ENCODE data around the gene CPED1.

CPED1 gene

GRCh38 chr7:121083138-121083789, 94.8 kb downstream of the CPED1 start:
- H3K36me3 Mint-ChIP-seq: no peaks in the 10 kb centered on the region

DNA sequence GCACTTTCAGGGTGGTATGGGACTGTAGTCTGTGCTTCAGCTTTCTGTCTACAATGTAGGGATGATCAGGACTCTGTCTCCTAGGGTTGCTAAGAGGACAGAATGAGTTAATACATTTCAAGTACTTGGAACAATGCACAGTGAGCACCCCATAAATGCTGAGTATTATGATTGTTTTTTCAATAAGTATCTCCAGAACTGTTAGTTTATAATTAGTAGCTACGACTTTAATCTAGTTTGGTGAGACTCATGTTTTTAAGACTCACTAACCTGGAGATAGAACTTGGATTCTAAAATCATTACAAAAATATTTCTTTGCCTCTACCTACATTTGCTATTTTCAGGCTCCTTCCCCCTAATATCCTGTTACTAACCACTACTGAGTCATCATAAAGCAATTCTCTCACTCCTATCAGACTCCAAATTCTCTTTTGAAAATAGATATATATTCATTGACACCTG, 95.3 kb downstream of the CPED1 start:
- Mint-ChIP-seq H3K27ac (no peak overlapping the region), H3K4me1 (peaks cover 28% of the 10 kb centered on the region), H3K36me3 (no peaks in the 10 kb centered on the region), H3K4me3 (no peak overlapping the region), H3K27me3 (no peaks in the 10 kb centered on the region), H3K9me3 (no peaks in the 10 kb centered on the region)
- no peak for ATAC-seq

More at GRCh38 chr7:121083138-121083789, 94.8 kb downstream of the CPED1 start:
- H3K9me3 Mint-ChIP-seq: no peaks in the 10 kb centered on the region
- H3K4me3 Mint-ChIP-seq: no peak overlapping the region
- H3K4me1 Mint-ChIP-seq: peaks cover 28% of the 10 kb centered on the region
- H3K27me3 Mint-ChIP-seq: no peaks in the 10 kb centered on the region
- no peak for ATAC-seq
- H3K27ac Mint-ChIP-seq: no peak overlapping the region

- H3K4me1 Mint-ChIP-seq: peaks cover 28% of the 10 kb centered on the region
- no peak for ATAC-seq
- no peaks in the 10 kb centered on the region for H3K27me3 Mint-ChIP-seq
- H3K4me3 Mint-ChIP-seq: no peak overlapping the region
- H3K27ac Mint-ChIP-seq: no peak overlapping the region
- no peaks in the 10 kb centered on the region for H3K36me3 Mint-ChIP-seq
- H3K9me3 Mint-ChIP-seq: no peaks in the 10 kb centered on the region
These were observed 95.7 kb downstream of the CPED1 start for GRCh38 chr7:121084256-121084655.

DNA sequence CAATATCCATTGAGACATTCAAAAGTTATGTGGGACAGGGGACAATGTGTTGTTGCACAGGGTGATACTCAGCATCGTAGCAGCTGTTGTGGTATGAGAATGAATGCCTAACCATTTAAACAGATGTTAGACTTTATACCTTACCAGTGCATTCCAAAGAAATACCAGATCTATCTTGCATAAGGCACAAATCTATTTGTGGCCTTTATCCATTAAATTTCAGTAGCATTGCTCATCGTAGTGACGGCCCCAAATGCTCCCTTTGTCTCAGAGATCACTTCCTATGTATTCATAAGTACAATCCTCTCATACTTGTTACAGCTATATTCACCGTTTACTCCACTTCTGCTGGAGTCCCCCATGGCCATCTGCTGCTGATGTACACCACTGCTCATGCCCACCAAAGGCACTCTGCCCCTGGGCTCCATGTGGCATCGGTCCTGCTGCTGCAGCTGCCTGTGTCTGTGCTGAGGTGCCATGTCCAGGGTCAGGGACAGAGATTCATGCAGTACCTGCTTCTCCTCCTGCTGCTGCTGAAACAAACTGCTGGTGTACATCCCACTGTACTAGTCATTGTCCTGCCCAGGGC, 96.3 kb downstream of the CPED1 start:
- peak overlapping the region; percentile 26 for H3K27ac Mint-ChIP-seq
- H3K4me1 Mint-ChIP-seq: peaks cover 28% of the 10 kb centered on the region
- H3K9me3 Mint-ChIP-seq: no peaks in the 10 kb centered on the region
- no peaks in the 10 kb centered on the region for H3K36me3 Mint-ChIP-seq
- no peaks in the 10 kb centered on the region for H3K27me3 Mint-ChIP-seq
- no peak overlapping the region for H3K4me3 Mint-ChIP-seq
- ATAC-seq: no peak

DNA sequence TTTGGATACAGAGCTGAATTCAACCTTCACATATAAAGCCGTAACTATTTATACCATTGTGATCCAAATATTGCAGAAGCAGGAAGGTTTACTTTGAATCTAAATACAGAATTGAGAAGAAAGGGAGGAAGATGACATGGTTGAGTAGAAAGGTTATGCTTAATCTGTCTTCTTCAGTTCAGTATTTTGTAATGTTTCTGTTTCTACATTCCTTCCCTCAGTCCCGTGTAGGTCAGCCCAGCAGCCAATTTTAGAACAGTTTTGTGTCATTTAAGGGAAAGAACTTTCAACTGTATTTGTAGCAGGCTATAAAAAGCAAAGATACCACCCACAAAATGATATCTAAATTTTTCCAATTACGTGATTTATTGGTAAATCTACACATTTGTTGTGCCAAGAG, 97.4 kb downstream of the CPED1 start:
- H3K36me3 Mint-ChIP-seq: no peaks in the 10 kb centered on the region
- no peaks in the 10 kb centered on the region for H3K9me3 Mint-ChIP-seq

DNA sequence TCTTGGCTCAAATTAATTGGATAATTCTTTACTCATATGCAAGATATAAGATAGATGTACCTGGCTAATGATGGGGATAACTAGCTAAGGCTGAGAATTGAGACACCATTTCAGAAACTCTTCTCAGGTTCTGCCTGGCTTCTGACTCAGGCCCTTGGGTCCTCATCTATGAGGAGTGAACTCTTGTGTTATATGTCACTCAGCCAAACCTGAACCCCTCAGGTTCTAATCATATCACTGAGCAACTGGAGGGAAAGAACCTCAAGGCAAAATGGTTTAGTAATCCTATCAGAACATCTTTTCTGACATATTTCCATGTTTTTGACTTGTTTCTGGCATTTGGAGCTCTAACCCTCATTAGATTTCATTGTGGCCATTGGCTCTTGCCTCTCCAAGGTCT, 100.4 kb downstream of the CPED1 start:
- no peaks in the 10 kb centered on the region for H3K9me3 Mint-ChIP-seq
- no peak overlapping the region for H3K27ac Mint-ChIP-seq
- ATAC-seq: no peak
- H3K27me3 Mint-ChIP-seq: no peaks in the 10 kb centered on the region
- peaks cover 21% of the 10 kb centered on the region for H3K4me1 Mint-ChIP-seq
- no peaks in the 10 kb centered on the region for H3K36me3 Mint-ChIP-seq
- no peak overlapping the region for H3K4me3 Mint-ChIP-seq

More for the DNA sequence above, 97.4 kb downstream of the CPED1 start:
- ATAC-seq: peak; percentile 68
- Mint-ChIP-seq H3K4me3 (no peak overlapping the region), H3K27ac (peak overlapping the region; percentile 26), H3K27me3 (no peaks in the 10 kb centered on the region), H3K4me1 (peaks cover 28% of the 10 kb centered on the region)

DNA sequence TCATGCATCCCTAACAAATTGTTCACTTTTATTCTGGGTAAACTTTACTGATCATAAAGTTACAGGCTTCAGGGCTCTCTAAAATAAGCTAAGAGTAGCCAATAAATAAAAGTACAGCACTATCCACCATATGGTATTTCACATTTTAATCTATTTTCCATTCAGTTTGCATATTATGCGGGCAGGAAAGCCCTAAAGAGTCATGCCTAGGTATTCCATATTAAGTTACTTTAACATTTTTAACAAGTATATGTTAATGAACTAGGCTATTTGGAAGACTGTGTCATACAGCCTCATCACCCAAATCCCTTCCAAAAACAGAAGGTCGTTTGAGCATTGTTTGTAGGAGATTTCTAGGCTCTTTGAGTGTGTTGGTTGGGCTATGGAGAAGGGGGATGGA, 106.3 kb downstream of the CPED1 start:
- Mint-ChIP-seq H3K27me3 (no peaks in the 10 kb centered on the region), H3K9me3 (no peaks in the 10 kb centered on the region), H3K4me3 (no peak overlapping the region), H3K4me1 (no peaks in the 10 kb centered on the region), H3K27ac (no peak overlapping the region), H3K36me3 (no peaks in the 10 kb centered on the region)
- no peak for ATAC-seq

GRCh38 chr7:121097577-121097976, 109.1 kb downstream of the CPED1 start:
- H3K9me3 Mint-ChIP-seq: no peaks in the 10 kb centered on the region
- no peak overlapping the region for H3K4me3 Mint-ChIP-seq
- no peak for ATAC-seq
- H3K27ac Mint-ChIP-seq: no peak overlapping the region
- no peaks in the 10 kb centered on the region for H3K27me3 Mint-ChIP-seq
- H3K4me1 Mint-ChIP-seq: peaks cover 6% of the 10 kb centered on the region
- no peaks in the 10 kb centered on the region for H3K36me3 Mint-ChIP-seq

- Mint-ChIP-seq H3K27me3 (no peaks in the 10 kb centered on the region), H3K4me1 (peaks cover 6% of the 10 kb centered on the region), H3K4me3 (no peak overlapping the region), H3K36me3 (no peaks in the 10 kb centered on the region), H3K27ac (no peak overlapping the region), H3K9me3 (no peaks in the 10 kb centered on the region)
- ATAC-seq: no peak
These were observed 111.1 kb downstream of the CPED1 start for GRCh38 chr7:121099572-121099971.

DNA sequence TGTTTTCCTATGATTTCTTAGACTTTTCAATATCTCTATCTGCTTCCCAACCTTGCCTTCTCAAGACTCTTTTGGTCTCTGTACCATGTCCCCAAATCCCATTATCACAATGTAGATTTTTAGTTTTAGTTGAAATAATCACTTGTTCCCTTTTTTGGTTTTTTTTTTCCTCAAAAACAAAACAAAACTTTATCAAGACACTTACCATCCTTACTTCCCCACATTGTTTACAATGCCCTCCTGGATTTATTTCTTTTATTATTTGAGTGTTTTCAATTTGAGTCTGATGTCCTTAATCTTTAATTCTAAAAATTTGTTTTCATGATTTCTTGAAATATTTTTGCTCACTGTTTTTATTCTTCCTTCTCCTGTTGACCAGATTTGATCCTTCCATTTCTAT, 112.6 kb downstream of the CPED1 start:
- Mint-ChIP-seq H3K36me3 (no peaks in the 10 kb centered on the region), H3K27me3 (no peaks in the 10 kb centered on the region), H3K4me3 (no peak overlapping the region), H3K4me1 (peaks cover 6% of the 10 kb centered on the region), H3K9me3 (no peaks in the 10 kb centered on the region), H3K27ac (no peak overlapping the region)
- ATAC-seq: no peak

- Mint-ChIP-seq H3K4me3 (no peak overlapping the region), H3K9me3 (no peaks in the 10 kb centered on the region)
These were observed 113.1 kb downstream of the CPED1 start for GRCh38 chr7:121101621-121102020.

GRCh38 chr7:121102619-121103018, 114.1 kb downstream of the CPED1 start:
- H3K4me3 Mint-ChIP-seq: no peak overlapping the region
- no peak for ATAC-seq
- no peaks in the 10 kb centered on the region for H3K9me3 Mint-ChIP-seq
- H3K27ac Mint-ChIP-seq: no peak overlapping the region
- peaks cover 6% of the 10 kb centered on the region for H3K4me1 Mint-ChIP-seq
- H3K27me3 Mint-ChIP-seq: no peaks in the 10 kb centered on the region
- no peaks in the 10 kb centered on the region for H3K36me3 Mint-ChIP-seq

More at GRCh38 chr7:121101621-121102020, 113.1 kb downstream of the CPED1 start:
- no peaks in the 10 kb centered on the region for H3K27me3 Mint-ChIP-seq
- H3K36me3 Mint-ChIP-seq: no peaks in the 10 kb centered on the region
- H3K27ac Mint-ChIP-seq: no peak overlapping the region
- peaks cover 6% of the 10 kb centered on the region for H3K4me1 Mint-ChIP-seq
- ATAC-seq: no peak

- no peak for ATAC-seq
- Mint-ChIP-seq H3K4me1 (peaks cover 6% of the 10 kb centered on the region), H3K27me3 (no peaks in the 10 kb centered on the region), H3K27ac (no peak overlapping the region), H3K9me3 (no peaks in the 10 kb centered on the region), H3K36me3 (no peaks in the 10 kb centered on the region), H3K4me3 (no peak overlapping the region)
These were observed 114.6 kb downstream of the CPED1 start for GRCh38 chr7:121103086-121103485.

DNA sequence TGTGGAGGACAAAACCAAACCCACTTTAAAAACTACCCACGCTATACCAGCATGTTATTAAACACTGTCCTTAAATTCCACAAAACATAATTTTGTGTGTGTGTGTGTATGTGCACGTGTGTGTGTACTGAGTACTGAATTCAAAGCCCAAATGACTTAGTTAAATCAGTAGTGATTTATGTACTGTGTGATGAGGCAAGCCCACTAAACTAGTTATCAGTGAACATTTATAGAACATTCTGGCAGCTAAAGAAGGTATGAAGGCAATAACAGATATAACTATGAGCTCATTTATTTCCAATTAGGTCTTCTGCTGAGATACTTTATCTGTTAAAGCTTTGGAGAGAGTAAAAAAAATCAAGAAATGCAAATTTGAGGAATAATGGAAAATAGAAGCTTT, 115.1 kb downstream of the CPED1 start:
- Mint-ChIP-seq H3K36me3 (no peaks in the 10 kb centered on the region), H3K4me1 (peaks cover 6% of the 10 kb centered on the region), H3K9me3 (no peaks in the 10 kb centered on the region), H3K27me3 (no peaks in the 10 kb centered on the region), H3K27ac (no peak overlapping the region), H3K4me3 (no peak overlapping the region)
- no peak for ATAC-seq

DNA sequence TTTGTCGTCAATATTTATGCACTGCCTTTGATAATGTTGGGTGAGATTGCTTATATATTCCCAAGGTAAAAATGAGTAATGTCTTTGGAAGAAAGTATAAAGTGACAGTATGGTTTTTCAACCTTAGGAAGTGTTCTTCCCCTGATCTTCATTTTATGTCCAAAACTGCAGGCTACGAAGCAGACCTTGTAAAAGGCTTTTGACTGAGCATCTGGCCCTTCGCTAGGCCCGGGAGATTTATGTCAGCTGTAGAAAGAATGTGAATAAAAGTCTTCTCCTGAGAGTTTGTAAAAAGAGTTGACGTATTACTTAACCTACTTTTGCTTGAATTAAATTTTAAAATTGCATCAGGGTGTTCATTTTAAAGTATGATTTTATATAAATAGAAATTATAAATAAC, 116.8 kb downstream of the CPED1 start:
- ATAC-seq: no peak

DNA sequence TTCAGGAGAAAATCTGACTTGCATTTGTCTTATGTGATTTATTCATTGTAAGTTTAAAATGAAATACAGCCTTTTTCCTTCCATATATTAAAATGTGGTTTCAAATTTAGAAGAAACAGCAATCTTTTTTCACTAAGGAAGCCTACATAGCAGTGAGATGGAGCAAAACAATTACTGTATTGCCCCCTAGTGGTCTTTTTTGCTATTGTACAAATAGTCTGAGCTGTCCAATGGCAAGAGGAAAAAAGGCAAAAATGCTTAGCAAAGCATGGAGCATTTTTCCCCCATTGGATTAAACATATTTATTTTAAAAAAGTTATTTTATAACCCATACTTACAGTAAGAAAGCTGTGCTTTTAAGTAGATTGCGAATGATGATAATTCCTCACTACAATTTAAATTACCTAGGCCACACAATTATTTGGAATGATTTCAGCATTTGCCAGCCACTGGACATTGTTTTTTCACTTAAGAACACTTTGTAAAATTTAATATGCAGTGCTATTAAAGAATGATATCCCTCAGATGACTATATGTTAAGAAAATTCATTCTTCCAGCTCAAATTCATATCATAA, 119.5 kb downstream of the CPED1 start:
- H3K4me3 Mint-ChIP-seq: no peak overlapping the region
- no peak overlapping the region for H3K27ac Mint-ChIP-seq
- no peaks in the 10 kb centered on the region for H3K27me3 Mint-ChIP-seq
- no peaks in the 10 kb centered on the region for H3K4me1 Mint-ChIP-seq
- H3K9me3 Mint-ChIP-seq: no peaks in the 10 kb centered on the region
- no peaks in the 10 kb centered on the region for H3K36me3 Mint-ChIP-seq
- peak; percentile 71 for ATAC-seq

More for the DNA sequence above, 116.8 kb downstream of the CPED1 start:
- Mint-ChIP-seq H3K9me3 (no peaks in the 10 kb centered on the region), H3K27me3 (no peaks in the 10 kb centered on the region), H3K36me3 (no peaks in the 10 kb centered on the region), H3K27ac (no peak overlapping the region), H3K4me3 (no peak overlapping the region), H3K4me1 (peaks cover 6% of the 10 kb centered on the region)

All from stimulated activated memory B cell treated with anti-CD40 and anti-IgM and Interleukin-4, amounts not matched to agents 10 μg/mL and 1 μg/mL and 100 μg/mL, for 72 hours (primary cell).